Left kidney (tissue), 2 donors: Measurements from ENCODE around the gene ADIPOR2. TPM values are rescaled to one million over a fixed set of nuclear protein-coding genes. Genes with fewer than 3 reads are reported as not detected.

Experiments
- DNase-seq: peaks from one replicate; pipeline ENCODE4 v3.0.0-alpha.2; 2013
- polyA plus RNA-seq: library from polyadenylated mRNA; unstranded; fragments of 120-200 nt; gene quantifications from one replicate; pipeline ENCODE4 v1.2.1, GENCODE V29; 2013; ENCODE audit not compliant: insufficient read length

The ADIPOR2 gene
- polyA plus RNA-seq, 1 donor, result 49.2 TPM

DNA sequence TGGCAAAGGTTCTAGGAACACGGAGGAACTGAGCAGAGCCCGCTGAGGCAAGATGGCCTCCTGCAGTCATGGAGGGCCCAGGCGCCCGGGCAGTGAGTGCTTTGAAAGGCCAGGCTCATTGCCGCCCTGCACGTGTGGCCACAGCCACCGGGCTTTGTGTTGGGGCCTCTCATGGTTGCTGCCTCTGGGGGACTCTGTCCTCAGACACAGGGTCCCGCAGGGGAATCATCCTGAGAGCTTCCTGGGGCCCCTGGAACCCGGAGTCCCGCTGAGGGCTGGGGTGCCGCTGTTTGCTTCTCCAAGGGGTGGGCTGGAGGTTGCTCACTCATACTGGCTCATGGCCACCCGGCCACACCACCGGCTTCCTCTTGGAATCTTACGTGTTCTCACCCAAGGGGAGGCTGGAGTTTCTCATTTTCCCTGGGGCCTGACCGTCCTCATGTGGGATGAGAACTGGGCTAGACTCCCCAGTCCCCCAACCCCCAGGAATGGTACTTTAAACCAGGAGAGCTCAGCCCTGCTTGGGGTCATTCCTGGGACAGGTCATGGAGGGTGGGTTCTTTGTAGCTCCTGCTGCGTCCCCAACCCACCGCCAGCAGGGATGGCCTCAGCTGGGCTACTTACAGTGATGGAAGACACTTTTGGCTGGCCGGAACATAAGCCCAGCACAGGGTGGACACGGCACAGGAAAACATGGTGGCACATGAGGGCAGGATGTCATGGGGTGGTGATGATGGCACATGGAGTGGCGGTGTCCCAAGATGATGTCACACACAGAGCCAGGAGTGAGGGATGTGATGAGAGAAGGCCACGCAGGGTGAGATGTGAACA, 108.4 kb downstream of the ADIPOR2 start:
- no peak for DNase-seq

DNA sequence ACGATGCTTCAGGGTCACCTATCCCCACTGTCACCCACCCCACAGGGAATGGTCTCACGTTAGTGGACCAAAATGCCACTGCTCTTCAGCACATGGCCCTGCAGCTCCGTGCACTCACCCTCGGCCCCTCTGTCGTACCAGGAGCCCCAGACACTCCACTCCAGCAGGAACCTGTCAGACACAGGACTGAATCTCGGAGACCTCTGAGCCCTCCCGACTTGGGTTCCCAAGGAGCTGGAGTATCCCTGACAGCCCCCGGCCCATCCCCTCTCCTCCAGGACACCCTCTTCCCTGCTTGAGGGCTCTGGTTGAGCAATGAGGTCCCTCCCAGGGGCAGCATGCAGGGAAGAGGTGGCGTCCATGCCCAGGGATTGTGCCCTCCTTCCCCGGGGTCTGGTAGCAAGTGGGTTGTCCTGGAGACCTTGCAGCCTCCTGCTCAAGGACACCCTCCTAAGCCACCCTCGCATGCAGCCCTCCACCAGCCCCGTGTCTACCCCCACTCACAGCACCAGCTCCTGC, 109.1 kb downstream of the ADIPOR2 start:
- no peak for DNase-seq

DNA sequence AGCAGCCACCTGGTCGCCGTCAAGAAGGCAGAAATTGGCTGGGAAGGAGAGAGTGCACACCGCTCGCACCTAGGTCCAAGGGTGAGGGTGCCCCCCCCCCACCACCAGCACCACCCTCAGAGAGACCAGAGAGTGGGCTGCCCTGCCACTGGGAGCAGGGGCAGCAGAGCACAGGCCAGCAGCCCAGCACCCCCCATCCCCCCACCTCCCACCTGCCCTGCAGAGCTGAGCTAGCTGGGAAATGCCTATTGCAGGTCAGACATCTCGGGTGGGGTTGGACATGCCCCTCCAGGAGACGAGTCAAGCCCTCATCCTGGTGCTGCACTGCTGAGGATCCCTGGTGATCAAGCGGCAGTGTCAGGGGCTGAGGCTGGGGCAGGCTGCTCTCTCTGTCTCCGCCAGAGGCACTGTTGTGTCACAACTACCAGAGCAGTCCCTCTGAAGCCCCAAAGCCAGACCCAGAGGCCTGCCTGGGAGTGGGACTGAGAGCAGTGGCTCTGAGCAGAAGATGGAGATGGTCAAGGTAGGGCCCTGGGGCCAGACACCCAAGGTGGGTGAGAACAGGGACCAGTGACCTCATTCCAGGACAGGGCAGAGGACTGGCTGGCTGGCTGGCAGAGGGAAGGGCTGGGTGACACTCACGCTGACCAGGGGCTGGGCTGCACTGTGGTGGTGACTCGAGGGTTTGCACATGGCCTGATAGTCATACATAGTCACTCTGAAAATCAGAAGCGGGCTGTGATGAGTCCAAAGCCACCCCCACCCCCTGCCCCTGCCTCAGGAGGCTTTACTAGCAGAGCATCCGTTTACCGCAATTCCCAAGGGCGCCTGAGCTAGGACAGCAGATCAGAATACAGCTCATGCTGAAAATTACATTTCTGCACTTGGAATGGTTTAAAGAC, 109.8 kb downstream of the ADIPOR2 start:
- DNase-seq, result no peak

DNA sequence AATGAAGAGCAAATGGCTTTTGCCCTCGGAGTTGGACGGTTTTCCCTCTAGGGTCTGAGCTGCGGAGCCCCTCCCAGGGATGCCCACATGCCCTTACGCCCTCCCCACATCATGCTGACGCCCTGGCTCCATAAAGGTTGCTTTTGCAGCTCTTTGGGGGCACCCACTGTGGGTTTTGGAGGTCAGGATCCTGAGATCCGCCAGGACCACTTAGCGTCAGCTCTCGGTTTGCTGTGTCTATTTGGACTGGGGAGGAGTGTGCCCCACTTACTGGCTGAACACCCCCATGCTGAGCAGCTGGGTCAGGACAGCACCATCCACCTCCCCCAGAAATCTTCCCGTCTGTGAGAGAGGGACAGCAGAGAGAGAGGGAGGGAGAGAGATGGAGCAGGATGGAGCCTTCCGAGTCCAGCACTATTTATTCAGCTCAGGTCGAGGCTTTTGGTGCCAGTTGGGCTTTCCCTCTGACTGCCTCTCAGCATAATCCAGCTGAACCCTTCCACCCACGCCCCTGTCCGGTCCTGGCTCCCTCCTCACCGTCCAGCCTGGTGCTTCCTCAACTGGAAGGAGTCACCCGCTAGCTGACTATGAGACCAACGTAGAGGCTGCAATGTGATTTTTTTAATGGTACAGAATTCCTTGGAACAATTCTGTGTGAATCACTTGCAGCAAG, 110.6 kb downstream of the ADIPOR2 start:
- no peak for DNase-seq

DNA sequence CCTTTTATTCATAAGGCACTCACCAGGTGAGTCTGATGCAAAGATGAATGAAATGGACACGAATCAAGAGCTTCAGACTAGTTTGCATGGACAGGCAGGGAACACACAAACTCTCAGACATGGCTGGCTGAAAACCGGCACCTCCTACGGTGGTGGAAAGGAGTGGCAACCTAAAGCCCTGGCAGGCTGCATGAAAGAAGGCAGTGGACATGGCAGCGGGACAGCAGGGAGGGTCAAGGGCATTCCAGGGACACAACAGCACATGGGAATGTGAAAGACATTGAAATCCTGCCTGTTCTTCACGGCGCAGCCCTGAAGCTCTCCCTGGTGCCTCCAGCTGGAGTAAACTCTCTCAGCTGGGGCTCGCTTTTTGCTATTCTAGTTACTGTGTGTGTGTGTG, 112.9 kb downstream of the ADIPOR2 start:
- DNase-seq, result no peak

DNA sequence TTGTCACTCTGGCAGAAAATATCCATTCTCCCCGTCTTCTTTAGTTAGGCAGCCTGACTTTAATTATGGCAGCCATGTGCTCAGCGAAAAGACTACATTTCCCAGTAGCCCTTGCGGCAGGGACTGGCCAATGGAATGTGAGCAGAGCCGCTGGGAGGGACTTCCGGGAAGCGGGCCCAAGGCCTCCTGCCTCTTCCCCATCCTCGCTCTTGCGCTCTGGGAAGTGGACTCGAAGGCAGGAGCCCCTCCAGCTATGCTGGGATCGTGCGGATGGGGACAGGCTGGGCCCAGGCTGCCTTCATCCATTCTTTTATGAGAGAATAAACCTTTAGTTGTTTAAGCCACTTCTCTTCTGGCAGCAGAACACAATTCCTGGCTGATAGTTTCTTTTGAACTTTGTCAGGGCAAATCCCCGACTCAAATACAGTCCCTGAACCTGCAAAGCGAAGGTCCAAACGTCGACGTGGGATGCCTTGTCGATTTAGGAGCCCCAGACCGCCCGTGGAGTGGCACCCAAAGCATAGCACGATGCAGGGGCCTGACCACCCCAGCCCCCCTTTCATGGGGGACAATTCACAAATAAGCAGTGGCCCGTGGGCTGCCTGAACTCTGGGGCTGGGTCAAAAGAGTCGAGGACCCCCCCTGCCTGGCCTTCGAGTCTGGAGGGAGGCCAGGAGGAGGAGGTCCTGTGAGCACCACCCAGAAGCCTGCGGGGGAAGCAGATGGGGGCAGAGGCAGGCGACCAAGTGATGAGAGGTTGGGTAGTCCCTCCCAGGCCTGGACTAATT, 113.9 kb downstream of the ADIPOR2 start:
- peak; percentile 88 for DNase-seq

DNA sequence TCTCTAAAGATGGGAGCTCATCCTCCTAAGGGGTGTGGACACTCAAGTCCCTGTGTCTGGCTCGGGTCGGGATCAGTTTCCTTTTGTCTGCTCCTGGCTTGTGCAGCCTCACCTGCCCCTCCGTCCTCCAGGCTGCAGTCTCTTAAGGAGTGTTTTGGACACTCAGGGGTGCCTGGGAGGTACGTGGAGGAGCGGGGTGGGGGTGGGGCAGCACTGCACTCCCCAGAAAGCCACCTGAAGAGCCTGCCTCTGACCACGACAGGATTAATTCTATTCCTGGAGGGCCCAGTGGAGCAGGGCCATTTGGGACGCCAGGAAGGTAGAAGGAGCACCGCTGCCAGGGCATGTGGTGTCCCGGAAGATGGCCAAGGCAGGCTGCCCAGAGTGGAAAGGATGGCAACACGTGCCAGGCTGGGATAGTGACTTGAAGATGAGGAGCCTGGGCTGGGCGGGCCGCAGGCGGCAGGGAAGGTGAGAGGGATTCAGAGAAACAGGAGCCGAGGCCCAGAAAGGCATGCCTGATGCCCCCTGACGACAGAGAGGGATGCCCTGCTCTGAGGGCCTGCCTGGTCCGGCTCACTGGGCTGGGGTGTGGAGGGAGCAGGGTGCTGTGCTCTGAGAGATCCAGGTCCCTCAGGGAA, 114.7 kb downstream of the ADIPOR2 start:
- DNase-seq, result no peak

DNA sequence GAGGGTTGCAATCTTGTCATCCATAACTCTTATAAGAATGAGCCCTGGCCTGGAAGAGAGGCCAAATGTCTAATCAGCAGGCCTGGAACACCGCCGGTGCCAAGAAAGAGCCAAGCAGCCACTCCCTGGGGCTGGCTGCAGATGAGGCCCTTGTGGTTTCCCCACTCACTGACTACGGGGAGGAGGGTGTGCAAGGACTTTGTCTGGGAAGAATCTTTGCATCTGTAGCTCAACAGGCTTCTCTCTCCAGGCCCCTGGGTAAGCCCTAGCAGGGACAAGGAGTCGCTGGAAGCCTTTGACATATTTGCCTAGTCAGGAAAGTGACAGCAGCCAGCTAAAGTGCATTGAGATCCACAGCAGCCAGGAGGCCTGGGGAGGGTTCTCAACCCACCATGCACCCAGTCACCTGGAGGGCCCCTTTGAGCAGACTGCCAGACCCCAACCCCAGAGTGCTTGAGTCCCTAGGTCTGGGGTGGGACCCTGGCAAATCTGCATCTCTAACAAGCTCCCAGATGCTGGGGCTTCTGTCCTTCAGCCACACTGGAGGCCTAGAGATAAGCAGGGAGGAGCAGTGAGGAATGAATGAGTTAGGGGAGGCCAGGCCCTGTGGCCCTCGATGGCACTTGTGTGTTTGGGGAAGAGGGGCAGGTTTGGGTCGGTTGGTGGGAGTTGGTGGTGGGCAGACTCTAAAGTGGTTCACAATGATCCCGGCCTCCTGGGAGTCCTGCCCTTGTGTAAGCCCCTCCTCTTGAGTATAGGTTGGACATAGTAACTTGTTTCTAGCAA, 115.6 kb downstream of the ADIPOR2 start:
- DNase-seq, result no peak

DNA sequence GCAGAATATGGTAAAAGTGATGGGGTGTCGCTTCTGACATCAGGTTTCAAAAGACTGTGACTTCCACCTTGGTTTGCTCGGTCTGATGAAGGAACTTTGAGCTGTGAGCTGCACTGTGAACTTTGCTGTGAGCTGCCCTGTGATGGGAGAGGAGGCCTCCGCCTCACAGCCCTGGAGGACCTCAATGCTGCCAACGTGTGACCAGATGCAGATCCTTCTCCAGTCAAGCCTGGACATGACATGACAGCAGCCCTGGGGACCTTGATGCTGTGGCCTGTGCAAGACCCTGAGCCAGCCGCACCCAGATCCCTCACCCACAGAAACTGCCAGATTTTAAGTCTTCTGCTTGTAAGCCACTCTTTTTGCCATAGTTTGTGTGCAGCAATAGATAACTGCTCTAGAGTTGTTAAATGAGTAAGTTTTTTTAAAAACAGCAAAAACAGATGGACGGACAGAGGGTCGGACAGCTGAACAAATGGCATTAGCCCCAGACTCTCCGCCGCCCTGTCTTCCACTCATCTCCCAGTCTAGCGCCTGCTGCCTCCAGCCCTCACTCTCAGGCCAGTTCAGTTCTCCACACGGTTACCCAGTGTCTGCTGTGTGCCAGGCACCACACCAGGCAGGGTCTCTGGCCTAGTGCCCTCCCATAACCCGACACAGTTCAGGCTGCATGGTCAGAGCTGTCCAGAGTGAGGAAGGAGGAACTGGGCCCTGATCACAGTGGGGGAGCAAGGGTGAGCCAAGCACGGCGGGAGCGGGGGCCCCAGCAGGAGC, 116.4 kb downstream of the ADIPOR2 start:
- DNase-seq, result no peak

DNA sequence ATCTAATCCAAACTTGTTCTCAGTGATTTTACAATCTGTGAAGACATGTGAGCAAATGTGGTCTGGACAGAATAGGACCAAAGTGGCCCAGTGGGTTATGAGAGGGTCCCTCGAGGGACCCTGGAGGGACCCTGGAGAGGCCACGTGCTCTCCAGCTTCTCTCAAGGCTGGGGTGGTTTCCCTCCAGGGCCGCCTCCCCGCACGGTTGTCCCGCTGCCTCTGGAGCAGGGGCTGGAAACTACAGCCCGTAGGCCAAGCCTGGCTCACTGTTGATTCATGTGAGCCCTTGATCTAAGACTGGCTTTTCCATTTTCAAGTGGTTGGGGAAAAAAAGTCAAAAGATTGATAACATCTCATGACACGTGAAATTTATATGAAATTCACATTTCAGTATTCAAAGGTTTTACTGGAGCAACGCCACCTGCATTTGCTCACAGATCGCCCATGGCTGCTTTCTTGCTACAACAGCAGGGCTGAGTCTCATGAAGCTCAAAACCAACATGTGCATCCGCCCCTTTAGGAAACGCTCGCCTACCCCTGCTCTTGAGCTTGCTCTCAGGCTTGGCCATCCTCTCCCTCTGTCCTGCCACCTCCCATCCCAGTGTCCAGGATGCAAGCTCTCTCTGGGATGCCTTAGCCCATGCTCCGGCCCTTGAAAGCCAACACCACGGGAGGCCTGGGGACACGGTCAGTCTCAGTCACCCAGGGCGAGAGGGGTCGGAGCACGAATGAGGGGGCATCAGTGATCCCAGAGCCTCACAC, 117.3 kb downstream of the ADIPOR2 start:
- no peak for DNase-seq

DNA sequence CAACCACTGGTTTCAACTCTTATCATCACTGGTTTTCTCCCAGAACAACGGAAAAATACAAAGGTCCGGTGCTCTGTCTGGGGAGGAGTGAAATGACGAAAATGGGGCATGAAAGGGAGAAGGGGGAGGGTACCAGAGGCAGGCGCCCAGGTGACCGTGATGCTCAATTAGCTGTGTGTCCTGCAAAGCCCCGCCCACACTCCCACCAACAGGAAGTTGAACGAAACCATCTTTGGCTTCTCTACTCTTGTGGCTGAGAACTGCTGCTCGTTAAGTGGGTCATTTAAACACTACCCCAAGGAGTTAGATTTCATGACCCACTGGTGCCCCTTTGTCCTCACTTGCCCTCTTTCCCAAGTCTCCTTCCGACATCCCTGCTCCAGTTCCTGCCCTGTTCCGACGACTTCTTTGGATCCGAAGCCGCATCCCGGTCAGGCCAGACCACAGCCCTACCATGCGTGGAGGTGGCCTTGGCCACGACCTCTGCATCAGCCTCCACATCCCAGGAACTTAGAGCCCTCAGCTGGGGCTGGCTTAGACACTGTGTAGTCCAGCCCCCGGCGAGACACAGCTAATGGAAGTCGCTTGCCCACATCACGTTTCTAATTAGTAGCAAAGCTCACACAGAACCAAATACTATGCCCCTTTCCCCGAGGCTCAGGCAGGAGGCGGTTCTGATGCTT, 118.1 kb downstream of the ADIPOR2 start:
- DNase-seq, result no peak

DNA sequence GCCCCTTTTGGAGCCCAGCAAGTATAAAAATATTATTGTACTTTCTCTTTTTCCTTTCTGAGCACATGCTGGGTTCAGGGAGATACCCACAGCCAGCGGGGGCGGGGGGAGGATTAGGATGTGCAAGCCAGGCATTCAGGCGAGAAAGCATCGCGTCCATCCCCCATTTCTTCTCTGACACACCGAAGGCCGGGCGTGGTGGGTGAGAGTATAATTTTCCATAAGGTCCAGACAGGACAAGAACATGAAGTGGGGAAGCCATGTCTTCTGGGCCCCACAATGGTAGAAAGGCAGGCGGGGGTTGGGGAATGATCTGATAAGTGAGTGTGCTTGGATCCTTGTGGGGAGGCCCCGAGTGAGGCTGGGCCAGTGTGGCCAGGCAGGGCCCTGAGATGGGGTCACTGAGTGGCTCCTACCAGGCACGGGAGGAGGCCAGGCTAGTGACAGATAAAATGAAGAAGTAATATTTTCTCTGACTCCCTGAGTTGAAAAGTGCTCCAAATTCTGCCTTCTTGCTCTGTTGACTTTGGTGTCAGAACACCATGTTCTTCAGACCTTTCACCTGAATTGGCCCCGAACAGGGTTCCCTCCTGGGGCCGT, 118.8 kb downstream of the ADIPOR2 start:
- no peak for DNase-seq

DNA sequence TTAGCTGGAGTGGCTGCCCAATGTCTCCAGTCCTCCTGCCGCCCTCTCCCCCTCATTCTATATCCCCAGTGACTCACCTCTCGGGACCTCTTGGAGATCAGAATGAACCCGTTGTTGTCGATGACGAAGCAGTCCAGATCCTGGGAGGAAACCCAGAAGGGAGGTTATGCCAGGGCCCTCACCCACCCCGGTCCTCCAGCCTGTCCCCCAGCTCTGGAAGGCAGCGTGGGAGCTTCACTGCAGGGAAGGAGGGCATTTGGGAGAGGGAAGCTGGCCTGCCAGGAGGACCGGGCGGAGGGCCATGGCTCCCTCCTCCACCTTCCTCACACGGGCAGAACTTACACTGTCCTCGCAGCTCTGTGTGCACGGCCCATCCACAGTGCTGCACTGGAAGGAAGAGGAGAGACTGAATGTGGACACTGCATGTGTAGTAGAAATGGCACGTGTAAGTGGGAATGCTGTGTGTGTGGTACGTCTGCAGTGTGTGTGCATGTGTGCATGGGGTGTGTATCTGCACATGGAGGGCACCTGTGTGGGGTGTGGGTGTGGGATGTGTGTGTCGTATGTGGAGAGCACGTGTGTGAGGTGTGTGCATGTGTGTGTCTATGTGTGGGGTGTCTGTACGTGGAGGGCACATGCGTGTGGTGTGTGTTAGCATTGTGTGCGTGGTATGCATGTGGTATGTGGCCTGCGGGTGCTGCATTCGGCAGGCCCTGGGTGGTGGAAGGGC, 119.5 kb downstream of the ADIPOR2 start:
- DNase-seq, result no peak

DNA sequence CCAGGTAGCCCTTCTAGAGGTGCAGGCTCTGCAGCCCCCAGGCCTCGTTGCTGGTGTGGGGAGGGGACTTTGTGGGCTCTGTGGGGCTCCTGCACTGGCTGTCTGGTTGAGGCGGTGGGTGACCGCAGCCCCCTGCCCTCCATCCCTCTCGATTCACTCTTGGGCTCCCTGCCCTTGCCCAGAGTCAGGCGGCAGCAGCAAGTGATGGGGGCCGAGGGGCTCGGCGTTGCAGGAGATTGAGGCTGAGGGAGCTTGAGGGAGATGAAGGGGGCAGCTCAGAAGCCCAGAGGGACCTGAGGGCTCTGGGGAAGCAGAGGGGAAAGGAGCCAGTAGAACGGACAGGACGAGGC, 120.0 kb downstream of the ADIPOR2 start:
- DNase-seq, result no peak

DNA sequence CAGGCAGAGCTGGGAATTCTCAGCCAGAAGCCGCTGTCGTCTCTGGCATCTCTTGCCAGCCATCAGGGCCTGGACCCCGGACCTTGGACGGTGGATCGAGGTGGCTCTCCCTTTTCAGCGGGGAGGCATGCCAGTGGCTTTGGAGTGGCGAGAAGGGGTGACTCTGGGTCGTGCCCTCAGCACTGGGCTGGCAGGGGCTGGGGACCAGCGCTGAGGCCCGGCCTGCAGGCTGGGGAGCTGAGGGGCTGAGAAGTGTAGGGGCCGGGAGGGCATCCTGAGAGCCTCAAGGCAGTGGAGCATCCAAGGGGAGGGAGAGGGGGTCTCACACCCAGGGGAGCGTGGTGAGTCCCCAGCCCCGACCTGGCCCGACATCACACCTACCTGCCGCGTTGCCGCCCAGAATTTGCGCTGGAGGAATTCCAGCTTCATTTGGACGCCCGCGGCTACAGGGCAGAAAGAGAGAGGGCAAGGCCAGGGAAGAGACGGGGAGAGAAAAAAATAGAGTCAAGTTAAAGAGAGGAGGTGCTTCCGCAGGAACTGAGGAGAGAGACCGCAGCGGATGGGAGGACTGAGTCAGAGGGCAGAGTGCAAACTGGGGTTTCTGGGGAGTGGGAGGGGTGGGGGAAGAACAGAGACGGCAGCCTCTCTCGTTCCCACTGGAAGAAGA, 120.5 kb downstream of the ADIPOR2 start:
- DNase-seq, result no peak

DNA sequence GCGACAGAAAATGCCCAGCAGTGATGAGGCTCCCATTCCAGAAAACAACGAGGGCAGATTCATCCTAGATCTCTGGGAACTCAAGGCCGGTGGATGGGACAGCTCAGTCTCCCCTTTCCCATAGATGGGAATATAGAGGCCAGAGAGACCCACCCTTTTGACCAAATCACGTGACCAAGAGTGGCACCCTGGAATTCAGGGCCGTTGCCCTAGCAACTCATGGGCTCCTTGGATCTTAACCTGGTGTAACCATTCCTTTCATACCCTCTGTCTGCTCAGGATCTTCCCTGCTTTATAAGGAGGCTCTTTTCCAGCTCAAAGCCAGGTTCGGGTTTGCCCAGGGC, 121.0 kb downstream of the ADIPOR2 start:
- no peak for DNase-seq
